CD4-positive, alpha-beta T cell treated with Interleukin-4 for 1 hour (primary cell): ENCODE data around the gene CEP131.
A peak's percentile ranks its signal among the peaks of the same experiment; 100 is the strongest.
"Not testable (repeated sequence)": the region's sequence is repeated elsewhere in the genome, so short reads cannot be mapped to it uniquely, and the experiment has no call there.

ENCODE experiments used
- DNase-seq, 2 donors: peaks; one replicate each; pipeline ENCODE4 v3.0.0-alpha.2; 2020 to 2022

CEP131 gene

GRCh38 chr17:81162491-81162890 lies 60.3 kb downstream of the CEP131 start:
- DNase-seq, result no peak

- DNase-seq, result no peak
Observed at GRCh38 chr17:81161972-81162371, 60.8 kb downstream of the CEP131 start.

- DNase-seq, result no peak
Observed at GRCh38 chr17:81161536-81161935, 61.2 kb downstream of the CEP131 start.

DNA sequence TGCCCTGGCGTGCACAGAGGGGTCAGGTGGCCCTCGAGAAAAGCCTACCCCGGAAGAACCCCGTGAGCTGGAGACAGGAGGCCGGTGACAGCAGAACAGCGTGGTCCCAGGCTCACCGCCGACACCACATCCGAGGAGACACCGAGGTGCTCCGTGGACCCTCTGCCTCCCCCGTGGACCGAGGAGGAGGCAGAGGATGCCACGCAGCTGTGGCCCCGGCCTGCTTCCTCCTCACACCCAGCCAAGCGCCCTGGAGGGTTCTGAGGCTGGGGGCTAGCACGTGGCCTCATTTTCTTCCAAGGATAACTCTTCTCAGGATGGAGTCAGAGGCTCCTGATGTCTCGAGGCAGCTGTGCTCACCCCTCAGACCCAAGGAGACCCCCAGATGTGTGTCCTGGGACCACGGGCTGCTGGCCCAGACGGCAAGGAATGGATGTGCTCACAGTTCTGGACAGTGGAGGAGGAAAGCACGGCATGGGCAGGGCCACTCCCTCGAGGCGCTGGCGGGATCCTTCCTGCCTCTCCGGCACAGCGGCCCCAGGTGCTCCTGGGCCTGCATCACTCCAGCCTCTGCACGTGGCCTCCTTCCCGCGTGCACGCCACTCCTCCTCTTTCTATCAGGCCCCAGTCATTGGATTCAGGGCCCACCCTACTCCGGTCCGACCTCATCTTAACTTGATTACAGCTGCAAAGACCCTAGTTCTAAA lies 61.9 kb downstream of the CEP131 start:
- DNase-seq, result no peak

DNA sequence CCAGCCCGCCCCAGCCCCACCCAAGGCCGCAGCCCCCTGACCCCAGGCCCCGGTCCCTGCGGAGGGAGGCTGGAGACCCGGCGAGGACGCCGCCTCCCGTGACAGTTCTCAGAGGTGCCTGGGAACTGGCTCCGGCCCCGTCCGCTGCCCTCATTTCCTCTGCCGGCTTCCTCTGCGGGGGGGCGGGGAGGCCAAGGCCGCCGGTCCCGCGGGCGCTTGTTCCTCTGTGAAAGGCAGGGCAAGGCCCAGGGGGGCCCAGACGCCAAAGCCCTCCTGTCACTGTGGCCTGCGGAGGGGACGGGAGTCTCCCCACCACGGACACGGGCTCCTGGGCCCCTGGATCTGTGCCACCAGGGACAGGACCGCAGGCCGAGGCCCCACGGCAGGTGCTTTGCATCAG lies 62.5 kb downstream of the CEP131 start:
- DNase-seq, result peak in 1 of 2 donors; percentile 38

DNA sequence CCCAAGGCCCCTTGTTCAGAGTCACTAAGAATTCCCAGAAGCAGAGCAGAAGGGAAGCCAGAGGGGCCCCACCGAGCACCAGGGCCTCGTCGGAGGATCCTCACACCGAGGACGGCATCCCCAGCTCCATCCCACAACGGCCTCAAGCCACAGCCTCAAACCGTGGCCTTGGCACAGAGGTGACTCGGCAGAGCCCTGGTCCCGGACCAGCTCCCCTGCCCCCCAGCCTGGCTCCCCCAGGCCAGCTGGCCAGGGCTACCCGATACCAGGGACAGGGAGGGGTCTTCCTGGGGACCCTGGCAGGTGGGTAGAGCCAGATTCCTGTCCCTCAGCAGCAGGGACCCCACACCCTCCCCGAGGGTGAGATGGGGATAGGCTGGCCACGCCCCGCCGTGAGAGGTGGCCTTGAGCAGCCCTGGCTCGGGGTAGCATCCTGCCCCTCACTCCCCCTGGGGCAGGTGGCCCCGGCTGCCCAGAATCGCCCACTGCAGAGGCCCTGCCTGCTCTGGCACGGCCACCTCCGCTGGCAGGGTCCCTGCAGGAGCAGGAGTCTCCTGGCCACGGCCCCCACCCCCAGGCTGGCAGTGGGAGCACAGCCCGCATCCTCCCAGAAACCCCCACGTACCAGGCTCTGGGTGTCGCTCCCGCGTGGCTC lies 63.0 kb downstream of the CEP131 start:
- DNase-seq, result no peak

GRCh38 chr17:81158688-81159590 lies 63.8 kb downstream of the CEP131 start:
- DNase-seq, result no peak

DNA sequence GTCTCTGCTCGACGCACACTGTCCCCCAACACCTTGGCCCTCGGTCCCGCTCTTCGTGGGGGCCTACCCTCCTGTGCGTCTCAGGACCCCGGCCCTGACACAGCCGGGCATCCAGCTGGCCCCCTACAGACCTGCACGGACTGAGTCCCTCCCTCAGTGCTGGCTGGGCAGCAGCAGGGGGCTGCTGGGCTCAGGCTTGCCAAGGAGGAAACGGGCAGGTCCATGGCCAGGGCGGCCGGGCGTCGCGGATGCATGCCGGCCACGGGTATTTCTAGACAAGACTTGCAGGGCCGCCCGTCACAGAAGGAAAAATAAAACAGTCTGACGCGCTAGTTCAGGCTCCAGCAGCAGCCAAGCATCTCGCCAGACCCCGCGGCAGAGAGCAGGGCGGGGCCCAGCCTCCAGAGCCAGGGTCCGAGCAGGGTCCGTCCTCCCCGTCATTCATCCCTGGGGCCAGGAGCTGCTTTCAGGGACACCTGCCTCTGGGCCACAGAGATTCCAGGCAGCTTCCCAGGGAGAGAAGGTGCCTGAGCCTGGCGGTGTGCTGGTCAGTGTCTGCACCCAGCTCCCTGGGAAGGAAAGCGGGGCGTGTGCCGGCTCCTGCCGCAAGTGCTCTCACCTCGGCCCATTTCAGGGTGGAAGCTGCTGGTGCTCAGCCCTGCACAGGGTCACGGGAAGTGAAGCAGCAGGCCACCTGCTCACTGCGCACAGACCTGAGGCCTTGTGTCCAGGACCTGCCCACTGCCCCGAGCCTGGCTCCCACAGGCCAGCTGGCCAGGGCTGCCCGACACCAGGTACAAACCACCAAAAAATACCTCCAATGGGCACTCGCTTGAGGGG lies 64.7 kb downstream of the CEP131 start:
- no peak for DNase-seq

DNA sequence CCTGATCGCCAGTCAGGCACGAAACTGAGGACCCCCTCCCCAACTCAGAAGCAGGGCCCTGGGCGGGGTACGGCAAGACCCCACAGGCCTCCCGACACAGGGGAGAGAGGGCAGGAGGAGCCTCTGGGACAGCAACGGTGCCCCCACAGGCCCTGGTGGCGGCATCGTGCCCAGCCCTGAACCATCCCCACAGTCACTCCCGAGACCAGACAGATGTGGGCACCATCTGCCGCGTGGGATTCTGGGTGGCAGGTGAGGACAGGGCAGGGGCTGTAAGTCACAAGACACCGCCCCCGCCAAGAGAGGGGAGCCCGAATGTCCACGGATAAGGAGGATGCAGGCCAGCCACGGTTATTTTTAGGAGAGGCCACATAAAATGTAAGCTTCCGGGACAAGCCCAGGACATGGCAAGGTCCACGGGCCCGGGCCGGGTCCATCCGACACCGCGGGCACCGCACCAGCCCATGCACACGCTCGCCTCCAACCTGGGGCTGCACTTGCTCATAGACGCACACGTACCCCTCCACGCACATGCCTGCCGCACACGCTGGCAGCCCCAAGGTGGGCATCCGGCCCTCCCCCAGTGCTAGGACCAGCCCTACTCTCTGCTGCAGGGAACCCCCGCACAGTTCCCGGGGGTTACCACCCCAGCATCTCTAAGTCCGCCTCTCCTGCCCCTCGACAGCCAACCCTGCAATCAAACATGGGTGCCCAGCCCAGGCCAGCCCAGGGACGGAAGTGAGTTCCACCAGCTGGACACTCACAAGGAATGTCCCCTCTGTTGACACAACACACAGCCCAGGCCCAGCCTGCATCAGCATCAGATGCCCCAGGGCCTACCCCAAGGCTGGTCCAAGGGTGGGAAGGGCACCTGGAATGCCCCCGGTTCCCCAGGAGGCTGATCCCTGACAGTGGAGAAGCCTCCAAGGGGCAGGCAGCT lies 65.6 kb downstream of the CEP131 start:
- no peak for DNase-seq

GRCh38 chr17:81154961-81155360 lies 67.8 kb downstream of the CEP131 start:
- peak in 1 of 2 donors; percentile 20 for DNase-seq

DNA sequence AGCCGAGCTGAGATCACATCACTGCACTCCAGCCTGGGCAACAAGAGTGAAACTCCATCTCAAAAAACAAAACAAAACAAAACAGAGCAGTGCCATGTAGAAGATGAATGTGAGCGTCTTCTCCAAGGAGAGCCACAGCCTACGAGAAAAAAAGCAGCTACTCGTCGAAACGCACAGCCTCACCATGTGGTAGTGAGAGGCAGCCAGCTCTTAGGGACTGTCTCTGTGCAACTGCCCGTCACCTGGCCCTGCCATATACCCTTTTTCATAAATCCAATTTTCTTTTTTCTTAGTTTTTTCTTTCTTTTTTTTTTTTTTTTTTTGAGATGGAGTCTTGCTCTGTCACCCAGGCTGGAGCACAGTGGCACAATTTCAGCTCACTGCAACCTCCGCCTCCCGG lies 68.7 kb downstream of the CEP131 start:
- not testable (repeated sequence) for DNase-seq

DNA sequence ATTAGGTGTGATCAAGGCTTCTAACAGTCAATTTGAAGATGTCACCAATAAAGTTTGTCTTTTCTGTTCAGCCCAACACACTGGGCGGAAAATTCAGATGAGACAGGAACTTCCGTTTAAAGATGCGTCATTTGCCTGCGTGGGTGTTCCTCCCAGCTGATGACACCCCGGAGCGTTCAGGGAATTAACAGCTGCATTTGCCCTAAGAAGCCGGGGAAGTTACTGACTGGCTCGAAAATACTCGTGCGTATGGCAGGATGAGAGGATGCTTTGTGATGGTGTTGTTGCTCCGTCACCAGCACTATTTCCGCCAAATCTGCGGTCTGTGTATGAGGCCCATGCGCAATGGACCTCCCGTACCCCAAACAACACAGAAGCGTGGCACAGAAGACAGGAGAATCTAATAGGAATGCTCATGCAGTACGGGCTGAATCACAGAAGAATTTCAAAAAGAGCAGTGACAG lies 69.4 kb downstream of the CEP131 start:
- DNase-seq, result peak; percentile 36 to 50

- no peak for DNase-seq
Observed at GRCh38 chr17:81152288-81152828, 70.4 kb downstream of the CEP131 start.

- no peak for DNase-seq
Observed at GRCh38 chr17:81151278-81151677, 71.5 kb downstream of the CEP131 start.

- DNase-seq, result peak in 1 of 2 donors; percentile 67
Observed at GRCh38 chr17:81150377-81151077, 72.2 kb downstream of the CEP131 start.

GRCh38 chr17:81148986-81149533 lies 73.7 kb downstream of the CEP131 start:
- DNase-seq, result peak in 1 of 2 donors; percentile 48

- DNase-seq, result no peak
Observed at GRCh38 chr17:81148571-81148970, 74.2 kb downstream of the CEP131 start.

DNA sequence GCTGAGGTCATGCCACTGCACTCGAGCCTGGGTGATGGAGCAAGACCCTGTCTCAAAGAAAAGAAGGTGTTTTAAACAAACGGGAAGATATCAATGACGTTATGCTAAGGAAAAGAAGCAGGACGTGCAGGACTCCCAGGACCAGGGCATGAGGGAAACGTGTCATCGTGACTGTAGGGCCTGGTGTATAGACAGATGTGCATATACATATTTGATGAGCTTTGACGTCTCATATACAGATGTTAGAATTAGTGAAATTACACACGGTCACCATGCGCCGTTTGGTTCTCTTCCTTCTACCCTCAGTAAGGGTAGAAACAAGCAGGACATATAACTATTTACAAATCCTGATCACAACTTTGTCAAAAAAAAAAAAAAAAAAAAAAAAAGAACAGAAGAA lies 75.1 kb downstream of the CEP131 start:
- no peak for DNase-seq

DNA sequence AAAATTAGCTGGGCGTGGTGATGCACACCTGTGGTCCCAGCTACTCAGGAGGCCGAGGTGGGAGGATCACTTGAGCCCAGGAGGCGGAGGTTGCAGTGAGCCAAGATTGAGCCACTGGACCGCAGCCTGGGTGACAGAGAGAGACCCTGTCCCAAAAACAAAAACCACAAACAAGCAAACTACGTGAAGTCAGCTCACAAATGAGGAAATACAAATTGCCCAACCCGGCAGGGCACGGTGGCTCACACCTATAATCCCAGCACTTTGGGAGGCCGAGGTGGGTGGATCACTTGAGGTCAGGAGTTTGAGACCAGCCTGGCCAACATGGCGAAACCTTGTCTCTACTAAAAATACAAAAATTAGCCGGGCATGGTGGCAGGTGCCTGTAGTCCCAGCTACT lies 76.6 kb downstream of the CEP131 start:
- not testable (repeated sequence) for DNase-seq

GRCh38 chr17:81144423-81144781 lies 78.4 kb downstream of the CEP131 start:
- DNase-seq, result no peak
